Measurements from ENCODE around the gene ANXA4.

- TF ChIP-seq CTCF (IDR thresholded peaks at IDR 0.05) = no peak
- TF ChIP-seq POLR2AphosphoS5 (IDR thresholded peaks at IDR 0.05; ENCODE audit: low read depth, low read length) = no peak
- TF ChIP-seq SIN3A (IDR thresholded peaks at IDR 0.05; ENCODE audit: borderline replicate concordance, insufficient read depth, low read depth, low read length) = no peak
Measured at GRCh38 chr2:69789772-69790600, 48.1 kb downstream of the ANXA4 start.

All from Panc1 (cell line).